HG03442 (cell line): ENCODE measurements around the gene MYH9.

Source experiments
- ATAC-seq: cut with Tn5 transposase; IDR thresholded peaks from one replicate; pipeline ENCODE4 v1.9.1; 2021; ENCODE audit warnings: mild to moderate bottlenecking, moderate library complexity; ENCODE audit not compliant: unreplicated experiment

MYH9 gene

DNA sequence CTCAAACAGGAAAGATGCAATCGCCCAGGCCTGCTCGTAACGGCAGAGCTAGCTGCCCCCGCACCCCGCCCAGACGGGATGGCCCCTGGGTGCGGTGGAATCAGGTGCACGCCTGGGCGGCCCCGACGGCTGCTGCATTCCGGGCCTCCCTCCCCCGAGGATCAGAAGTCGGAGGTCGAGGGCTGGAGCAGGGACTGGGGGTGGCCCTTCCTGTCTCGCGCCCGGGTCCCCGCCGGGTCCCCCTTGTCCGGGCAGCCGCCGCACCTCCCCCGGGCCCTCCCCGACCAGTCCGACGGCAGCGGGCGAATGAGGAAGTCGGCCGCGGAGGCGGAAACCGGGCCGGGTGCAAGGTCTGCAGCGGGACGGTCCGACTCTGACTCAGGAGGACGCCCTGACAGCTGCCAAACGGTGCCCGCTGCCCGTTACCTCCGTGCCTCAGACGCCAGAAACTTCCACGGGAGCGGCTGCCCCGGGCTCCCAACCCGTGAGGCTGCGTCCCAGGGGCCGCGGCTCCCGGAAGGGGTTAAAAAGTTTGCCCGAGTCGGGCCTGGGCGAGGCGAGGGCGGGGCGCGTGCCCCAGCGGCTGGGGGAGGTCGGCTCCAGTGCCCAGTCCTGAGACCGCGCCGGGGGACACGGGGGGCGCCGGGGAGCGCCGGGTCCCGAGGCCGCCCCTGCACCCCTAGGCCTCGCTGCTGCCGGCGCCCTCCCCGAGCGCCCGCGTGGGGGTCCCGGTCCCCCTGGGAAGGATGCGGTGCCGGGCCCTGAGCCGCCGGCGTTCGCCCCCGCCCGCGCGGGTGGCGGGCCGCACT lies 663 bp downstream of the MYH9 start:
- peak; percentile 10 for ATAC-seq

DNA sequence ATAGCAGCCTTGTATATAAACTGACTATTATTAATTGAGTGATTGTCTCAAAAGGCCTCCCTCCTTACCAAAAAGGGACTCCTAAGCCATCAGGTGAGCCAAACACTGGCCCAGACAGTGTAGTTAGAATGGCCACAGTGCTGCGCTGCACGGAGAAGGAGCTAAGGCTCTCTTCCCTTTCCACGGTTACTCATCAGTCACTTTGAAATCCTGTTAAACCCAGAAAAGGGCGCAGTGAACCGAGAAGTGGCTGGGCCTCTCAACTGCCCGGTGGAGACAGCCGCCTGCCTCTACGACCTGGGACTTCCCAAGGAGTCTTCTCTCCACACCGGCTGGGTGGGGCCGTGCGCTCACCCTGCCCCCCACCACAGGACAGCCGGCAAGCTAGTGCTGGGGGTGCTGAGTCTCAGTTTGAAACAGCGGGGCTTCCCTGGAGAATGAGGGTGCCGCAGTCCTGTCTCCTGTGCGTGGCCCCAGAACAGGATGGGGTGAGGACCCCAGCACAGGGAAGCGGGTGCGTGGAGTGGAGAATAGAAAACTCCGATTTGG lies 1.3 kb downstream of the MYH9 start:
- peak; percentile 30 for ATAC-seq

GRCh38 chr22:36385491-36386350 lies 2.0 kb downstream of the MYH9 start:
- ATAC-seq, result no peak

GRCh38 chr22:36384766-36385481 lies 2.8 kb downstream of the MYH9 start:
- no peak for ATAC-seq

GRCh38 chr22:36383110-36383581 lies 4.6 kb downstream of the MYH9 start:
- ATAC-seq, result no peak

- no peak for ATAC-seq
Observed at GRCh38 chr22:36381513-36382128, 6.1 kb downstream of the MYH9 start.

DNA sequence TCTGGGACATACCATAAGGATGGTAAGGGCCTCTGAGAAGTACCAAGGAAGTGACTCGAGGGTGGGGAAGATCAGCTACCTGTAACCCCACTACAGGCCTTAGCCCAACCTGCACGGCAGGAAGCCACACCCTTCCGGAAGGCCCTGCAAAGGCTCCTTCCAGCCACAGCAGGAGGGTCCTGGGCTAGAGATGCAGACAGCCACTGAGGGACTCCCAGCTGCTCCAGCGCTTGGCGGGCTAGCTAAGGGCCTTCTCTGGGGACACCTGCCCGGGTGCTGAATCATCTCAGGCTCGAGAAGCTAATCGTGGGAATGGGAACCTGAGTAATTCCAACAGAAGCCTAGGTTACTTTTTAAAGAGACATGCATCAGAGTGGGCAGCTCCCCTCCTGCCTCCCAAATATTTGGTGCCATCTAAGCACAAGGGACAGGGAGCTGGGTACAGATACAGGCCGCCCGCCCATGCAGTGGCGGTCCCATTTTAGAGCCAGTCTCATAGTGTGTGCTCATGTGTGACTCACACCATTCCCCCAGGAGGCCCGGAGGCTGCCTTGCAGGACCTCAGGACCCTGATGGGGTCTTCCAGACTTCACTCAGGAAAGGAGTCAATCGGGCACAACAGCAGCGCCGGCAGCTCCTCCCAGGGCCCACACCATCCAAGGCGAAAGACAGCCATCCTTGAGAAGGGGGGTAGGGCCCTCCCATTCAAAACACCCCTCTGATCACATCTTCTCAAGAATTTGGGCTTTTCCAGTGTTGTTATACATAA lies 8.0 kb downstream of the MYH9 start:
- ATAC-seq, result no peak

- no peak for ATAC-seq
Observed at GRCh38 chr22:36378869-36379217, 8.9 kb downstream of the MYH9 start.

GRCh38 chr22:36378080-36378868 lies 9.5 kb downstream of the MYH9 start:
- no peak for ATAC-seq

DNA sequence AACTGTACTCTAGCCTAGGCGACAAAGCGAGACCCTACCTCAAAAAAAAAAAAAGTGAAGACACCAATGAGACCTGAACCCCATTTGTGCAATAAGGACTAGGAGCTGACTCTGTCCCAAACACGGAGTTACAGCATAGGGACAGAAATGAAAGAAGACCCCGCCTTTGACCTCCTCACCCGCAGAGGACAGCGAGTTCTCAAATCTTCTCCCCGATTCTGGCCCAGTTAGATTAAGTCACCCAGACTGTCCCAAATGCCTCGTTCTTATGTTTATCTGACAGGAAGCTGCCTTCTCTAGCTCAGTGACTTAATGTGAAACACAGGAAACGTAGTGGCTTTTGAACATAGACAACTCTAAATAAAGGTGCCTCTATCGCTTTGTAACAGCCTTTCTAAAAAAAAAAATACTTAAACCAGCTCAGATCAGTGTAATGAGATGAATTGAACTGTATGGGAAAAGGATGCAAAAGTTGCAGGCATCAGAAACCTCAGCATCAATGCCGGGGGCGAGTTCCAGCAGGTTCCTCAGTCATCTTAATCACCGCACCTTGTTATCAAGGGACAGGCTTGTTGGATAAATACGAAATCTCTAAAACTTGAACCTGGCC lies 10.6 kb downstream of the MYH9 start:
- no peak for ATAC-seq

- ATAC-seq, result no peak
Observed at GRCh38 chr22:36376265-36376664, 11.5 kb downstream of the MYH9 start.

- no peak for ATAC-seq
Observed at GRCh38 chr22:36375071-36375980, 12.4 kb downstream of the MYH9 start.

DNA sequence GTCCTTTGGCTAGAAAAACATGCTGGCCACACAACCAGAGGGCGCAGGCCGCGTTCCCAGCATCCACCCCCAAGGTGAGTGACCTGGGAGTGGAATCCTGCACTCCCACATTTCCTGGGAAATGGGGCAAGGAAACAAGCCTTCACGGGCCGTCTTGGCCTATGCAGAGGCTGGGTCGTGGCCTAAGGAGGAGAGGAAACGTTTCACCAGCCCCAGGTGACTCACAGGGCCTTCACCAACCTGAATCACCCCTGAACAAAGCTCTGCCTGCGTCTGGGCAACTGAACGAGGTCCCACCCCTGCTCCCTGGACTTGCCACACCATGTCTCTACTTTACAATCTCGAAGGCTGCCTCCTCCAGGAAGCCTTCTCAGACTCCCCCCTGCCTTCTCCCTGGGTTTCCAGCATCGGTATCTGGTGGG lies 13.2 kb downstream of the MYH9 start:
- ATAC-seq, result no peak

DNA sequence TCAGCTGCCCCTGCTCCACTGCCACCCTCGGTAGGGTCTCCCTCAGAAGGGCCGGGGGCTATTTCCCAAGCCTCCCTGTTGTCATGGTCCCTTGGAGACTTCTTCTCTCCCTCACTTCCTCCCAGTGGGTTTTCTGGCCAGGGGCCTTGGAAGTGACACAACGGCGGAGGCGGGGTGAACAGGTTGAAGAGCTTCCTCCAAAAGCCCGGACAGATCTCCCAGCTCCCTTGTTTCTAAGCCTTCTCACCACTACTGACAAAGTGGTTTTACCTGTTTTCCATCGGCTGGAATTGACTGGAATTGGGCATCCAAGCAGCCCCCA lies 14.5 kb downstream of the MYH9 start:
- no peak for ATAC-seq

GRCh38 chr22:36371920-36372319 lies 15.8 kb downstream of the MYH9 start:
- ATAC-seq, result no peak

- ATAC-seq, result no peak
Observed at GRCh38 chr22:36369922-36370791, 17.6 kb downstream of the MYH9 start.
